Smooth muscle cell of the brain vasculature (primary cell): ENCODE results near the gene HMX3.

ENCODE experiments used
- DNase-seq: peaks from one replicate; pipeline ENCODE4 v3.0.0-alpha.2; 2012; ENCODE audit warnings: low read depth, low spot score

The HMX3 gene

DNA sequence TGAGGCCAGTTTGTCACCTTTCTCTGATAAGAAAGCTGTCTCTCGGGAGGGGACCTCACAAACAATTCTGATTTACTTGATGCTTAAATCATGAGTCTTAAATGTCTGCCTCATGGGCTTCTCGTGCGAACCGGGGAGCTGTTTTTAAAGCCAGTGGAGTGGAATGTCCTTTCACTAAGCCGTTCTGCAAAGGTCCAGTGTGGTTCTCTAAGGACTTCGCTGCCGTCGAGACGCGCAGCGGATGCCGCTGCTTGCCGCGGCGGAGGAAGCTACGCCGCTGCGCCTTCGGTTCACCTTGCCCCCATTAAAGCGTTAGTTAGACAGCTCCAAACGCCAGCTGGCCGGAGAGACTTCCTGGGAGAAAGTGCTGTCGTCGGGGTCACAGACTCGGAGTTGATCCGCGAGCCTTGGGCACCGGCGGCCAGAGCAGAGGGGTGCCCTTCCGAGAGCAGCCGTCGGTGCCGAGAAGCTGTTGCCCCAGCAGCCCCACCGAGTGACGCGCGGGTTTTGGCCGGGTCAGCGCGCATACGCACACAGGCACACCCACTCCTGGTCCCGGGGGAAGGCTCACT lies 1.3 kb upstream of the HMX3 start:
- DNase-seq: no peak

DNA sequence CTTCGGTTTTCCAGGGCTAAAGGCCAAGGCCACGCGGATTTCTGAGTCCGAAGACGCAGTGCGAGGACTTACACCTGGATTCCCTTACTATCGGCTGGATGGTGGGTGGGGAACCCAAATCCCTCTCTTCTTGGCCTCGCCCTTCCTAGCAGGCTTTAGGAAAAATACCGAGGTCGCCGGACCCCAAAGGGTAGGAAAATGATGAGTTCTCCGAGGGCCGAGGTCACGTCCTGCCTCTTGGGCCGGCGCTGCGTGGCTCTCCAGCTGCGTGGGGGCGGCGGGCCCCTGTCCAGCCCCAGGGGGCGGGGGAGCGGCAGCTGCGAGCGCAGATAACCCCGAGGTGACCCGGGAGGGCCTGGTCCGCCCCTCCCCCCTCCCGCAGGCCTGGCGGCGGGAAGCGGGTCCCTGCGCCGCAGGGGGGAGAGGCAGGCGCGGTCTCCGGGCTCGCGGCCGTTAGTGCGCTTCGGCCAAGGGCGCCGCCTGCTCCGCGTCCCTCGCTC lies 805 bp upstream of the HMX3 start:
- DNase-seq: no peak

DNA sequence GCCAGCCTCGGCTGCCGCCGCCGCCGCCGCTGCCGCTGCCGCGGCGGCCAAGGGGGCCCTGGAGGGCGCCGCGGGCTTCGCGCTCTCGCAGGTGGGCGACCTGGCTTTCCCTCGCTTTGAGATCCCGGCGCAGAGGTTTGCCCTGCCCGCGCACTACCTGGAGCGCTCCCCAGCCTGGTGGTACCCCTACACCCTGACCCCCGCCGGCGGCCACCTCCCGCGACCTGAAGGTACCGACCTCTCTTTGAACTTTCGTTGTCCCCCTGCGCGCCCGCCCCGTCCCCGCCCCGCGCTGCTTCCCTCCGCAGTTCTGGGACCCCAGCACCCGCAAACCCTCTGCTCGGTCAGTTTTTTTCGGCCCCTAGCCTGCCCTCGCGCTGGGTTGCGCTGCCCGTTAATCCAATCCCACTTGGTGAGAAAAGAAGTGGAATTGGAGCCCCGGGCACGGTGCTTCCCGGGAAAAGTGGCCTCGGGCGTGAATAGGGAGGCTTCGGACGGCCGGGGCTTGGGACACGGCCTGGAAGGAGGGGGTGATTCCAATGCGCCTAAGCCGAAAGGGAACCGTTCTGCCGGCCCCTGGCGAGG lies 543 bp downstream of the HMX3 start:
- DNase-seq: no peak

DNA sequence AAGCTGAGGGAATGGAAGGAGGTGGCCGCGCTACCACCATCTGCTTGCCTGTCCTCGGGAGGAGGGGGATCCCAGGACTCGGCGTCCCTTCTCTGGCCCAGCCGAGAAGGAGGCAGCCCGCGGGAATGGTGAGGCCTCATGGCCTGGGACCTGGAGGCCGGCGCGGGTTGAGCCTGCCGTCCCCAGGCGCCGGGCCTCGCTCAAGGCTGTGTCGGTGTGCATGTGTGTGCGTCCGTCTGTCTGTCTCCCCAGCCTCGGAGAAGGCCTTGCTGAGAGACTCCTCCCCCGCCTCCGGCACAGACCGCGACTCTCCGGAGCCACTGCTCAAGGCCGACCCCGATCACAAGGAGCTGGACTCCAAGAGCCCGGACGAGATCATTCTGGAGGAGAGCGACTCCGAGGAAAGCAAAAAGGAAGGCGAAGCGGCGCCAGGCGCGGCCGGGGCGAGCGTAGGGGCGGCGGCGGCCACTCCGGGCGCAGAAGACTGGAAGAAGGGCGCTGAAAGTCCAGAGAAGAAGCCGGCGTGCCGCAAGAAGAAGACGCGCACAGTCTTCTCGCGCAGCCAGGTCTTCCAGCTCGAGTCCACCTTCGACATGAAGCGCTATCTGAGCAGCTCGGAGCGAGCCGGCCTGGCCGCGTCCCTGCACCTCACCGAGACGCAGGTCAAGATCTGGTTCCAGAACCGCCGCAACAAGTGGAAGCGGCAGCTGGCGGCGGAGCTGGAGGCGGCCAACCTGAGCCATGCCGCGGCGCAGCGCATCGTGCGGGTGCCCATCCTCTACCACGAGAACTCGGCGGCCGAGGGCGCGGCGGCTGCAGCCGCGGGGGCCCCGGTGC lies 1.3 kb downstream of the HMX3 start:
- DNase-seq: no peak

DNA sequence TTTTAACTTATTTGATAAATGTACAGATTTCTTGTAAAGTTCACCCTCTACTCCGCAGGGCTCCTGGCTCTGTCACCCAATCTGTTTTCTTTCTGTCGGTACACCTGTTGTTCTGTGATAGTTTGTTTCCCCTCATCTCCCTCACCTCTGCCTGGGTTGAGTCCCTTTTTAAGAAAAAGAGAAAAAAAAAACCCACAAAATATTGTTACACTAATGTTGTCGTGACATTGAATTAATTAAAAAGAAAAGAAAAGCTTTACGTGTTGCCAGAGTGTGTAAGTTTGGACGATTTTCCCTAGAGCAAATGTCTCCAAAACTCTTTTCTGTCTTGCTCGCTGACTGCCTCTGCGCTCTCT lies 3.4 kb downstream of the HMX3 start:
- no peak for DNase-seq

GRCh38 chr10:123139521-123140163 lies 3.9 kb downstream of the HMX3 start:
- DNase-seq: no peak

DNA sequence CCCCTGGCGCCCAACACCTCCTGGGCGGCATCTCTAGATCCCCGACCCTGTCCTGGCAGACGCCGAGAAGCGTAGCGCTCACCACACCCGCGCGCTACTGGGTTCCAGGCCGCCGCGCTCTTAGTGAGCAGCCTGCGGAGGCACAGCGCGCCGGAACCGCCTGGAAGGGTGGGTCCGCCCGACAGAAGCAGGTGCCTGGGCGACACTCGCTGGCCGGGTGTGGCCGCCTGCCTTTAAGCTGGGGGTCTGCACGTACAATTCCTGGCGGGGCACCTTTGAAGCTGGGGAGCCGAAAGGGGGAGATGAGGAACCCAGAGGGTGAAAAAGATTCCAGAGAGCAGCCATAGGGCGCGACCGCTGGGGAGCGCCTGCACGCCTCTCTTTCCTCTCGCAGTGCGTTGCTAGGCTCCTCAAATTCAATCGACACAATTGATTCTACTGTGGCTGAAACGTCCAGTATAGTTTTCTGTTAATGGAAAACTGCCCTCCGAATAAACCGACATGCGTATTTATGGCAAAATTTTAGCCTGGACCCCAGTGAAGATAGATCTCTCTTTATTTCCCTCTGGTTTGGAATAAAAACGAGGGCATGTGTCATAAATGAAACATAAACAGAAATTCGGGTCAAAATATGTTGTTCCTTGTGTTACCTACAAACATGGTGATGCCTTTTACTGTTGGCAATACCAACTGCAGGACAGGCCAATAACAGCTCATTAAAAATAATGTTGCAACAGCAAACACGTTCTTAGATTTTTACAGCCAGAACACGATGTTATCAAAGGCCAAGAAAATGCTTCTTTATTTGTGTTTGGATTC lies 4.6 kb downstream of the HMX3 start:
- DNase-seq: no peak

GRCh38 chr10:123140983-123141390 lies 5.2 kb downstream of the HMX3 start:
- no peak for DNase-seq

GRCh38 chr10:123141791-123142700 lies 6.3 kb downstream of the HMX3 start:
- no peak for DNase-seq

- no peak for DNase-seq
Observed at GRCh38 chr10:123142701-123143161, 7.0 kb downstream of the HMX3 start.

DNA sequence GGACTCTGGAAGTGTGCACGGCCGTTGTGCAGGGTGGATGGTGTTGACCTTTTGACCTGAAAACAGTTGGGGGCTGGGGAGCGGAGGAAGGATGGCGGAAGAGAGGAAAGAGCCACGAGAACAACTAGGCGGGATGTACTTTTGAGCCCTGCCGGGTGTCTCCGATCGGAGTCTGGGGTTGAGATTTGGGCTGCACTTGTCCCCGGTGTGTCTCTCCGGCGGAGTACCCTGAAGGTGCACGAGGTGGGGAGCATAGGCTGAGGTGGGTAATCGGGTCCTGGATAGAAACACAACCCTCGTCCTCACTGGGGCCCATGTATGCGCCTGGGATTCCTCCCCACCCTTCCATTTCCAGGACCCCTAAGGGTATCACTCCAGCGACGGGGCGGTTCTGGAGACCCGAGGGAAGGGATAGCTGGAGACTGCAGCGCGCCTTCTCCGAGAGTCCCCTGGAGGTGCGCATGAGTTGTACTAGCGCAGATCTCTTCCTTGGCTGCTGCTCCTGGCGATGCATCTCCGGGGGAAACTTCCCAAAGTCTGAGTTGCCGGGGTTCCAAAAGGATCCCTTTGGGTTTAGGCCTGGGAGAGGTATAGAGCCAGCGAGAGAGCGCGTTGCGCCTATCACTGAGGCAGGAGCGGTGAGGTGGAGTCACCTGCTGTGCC lies 7.5 kb downstream of the HMX3 start:
- DNase-seq: no peak

GRCh38 chr10:123143825-123144168 lies 8.0 kb downstream of the HMX3 start:
- no peak for DNase-seq

DNA sequence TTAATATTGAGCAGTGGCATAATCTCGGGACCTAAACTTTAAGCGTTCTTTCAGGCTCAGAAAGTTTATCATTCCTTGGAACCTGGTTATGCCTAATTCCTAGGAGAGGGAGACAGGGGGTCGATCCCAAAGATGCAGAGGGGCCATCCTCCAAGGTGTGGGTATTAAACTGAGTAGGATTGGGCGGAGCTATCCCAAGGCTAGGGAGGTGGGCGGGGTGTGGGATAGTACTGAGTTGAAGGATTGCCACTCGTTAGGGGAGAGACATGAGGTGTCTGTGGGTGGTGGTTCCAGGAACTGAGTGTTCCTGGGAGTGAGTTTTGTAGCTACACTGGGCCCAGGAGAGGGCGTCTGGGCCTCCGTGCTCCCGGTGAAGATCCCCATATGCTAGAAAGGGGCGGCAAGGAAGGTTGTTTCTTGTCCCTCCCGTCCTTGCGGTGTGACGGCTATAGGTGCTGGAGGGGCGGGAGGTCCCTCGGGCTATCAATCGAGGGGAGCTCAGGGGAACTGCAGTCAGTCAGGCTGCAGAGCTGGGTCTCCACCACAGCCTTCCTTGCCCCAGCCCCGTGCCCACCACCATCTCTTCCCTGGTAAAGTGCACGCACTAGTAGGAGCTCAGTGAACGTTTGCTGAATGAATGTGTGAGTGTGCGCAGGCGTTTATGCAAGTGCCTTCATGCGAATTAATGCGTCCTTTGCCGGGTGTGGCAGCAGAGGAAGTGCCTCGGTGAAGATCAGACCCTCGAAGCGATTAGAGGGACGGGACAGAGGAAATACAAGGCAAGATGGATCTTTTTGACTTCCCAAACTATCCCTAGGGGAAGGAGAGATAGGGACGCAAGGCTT lies 9.1 kb downstream of the HMX3 start:
- no peak for DNase-seq

DNA sequence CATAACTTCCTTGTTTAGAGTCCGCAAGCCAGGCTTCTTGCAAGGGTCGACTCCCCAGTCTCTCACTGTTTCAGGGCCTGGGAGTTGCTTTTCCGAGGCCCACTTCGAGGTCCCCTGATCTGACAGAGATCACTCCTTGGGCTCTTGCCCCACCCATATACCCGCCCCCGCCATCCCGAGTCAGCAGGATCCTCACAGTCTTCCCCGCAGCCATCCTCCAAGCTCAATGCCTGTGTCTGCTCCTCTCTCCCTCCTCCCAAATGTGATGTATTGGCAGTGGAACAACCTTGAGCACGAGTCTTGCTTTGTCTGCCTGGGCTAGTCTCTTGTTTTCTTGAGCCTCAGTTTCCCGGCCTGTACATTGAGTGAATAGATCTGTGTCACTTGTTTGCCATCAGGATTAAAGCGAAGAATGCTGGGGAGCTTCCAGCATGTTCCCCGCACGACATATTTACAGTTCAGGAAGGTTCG lies 9.8 kb downstream of the HMX3 start:
- no peak for DNase-seq

GRCh38 chr10:123146013-123146893 lies 10.5 kb downstream of the HMX3 start:
- DNase-seq: no peak

- no peak for DNase-seq
Observed at GRCh38 chr10:123146894-123147634, 11.3 kb downstream of the HMX3 start.
